LNCAP (cell line): ENCODE results near the gene MUC5B.

Experiments
- TF ChIP-seq, protein P1 (sequence below): fragments of 450-650 bp; IDR thresholded peaks from 2 replicates; pipeline ENCODE4 v1.5.1; 2017; ENCODE audit warnings: mild to moderate bottlenecking

The MUC5B gene

DNA sequence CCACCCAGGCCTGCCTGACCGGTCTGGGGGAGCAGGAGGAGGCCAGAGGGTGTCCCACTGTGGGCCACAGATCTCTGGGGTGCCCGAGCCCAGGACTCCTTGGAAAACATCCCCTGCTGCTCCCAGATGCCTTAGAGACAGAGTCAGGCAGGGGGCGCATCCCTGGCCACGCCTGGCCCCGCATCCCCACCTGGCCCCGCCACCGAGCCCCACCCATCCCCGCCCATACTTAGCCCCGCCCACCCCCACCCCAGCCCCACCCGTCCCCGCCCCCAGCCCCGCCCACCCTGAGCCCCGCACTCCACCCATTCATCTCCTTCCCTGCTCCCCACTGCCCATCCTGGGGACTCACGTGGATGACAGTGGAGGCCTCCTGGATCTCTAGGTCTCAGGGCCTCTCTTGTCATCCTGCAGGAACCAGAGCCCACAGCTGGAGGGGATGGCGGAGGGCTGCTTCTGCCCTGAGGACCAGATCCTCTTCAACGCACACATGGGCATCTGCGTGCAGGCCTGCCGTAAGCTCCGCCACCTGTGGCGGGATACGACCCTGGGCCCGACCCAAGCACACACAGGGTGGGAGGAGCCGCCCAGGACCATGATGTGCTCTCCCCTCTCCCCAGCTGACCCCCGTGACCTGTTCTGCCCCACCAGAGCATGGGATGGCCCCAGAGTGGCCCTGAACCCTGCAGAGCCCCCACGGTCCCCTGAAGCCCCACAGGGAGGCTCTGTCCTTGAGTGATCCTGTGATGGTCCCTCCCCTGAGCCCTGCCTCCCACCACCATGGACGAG lies 33.6 kb downstream of the MUC5B start:
- TF ChIP-seq, protein P1, sequence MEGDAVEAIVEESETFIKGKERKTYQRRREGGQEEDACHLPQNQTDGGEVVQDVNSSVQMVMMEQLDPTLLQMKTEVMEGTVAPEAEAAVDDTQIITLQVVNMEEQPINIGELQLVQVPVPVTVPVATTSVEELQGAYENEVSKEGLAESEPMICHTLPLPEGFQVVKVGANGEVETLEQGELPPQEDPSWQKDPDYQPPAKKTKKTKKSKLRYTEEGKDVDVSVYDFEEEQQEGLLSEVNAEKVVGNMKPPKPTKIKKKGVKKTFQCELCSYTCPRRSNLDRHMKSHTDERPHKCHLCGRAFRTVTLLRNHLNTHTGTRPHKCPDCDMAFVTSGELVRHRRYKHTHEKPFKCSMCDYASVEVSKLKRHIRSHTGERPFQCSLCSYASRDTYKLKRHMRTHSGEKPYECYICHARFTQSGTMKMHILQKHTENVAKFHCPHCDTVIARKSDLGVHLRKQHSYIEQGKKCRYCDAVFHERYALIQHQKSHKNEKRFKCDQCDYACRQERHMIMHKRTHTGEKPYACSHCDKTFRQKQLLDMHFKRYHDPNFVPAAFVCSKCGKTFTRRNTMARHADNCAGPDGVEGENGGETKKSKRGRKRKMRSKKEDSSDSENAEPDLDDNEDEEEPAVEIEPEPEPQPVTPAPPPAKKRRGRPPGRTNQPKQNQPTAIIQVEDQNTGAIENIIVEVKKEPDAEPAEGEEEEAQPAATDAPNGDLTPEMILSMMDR = no peak

GRCh38 chr11:1257366-1257765 lies 34.5 kb downstream of the MUC5B start:
- TF ChIP-seq, protein P1 = no peak

DNA sequence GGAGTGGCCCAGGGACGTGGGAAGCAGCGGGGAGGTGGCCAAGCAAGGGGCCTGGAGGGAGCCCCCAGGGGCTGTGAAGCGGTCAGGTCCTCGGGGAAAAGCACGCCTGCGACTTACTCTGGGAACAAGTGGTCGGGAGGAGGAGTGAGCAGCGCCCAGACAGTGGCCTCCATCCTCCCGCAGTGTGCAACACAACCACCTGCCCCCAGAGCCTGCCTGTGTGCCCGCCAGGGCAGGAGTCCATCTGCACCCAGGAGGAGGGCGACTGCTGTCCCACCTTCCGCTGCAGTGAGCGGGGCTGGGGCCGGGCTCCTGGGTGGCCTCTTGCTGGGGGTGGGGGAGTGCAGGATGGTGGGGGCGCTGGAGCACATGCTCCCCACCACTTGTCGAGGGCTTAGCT lies 35.0 kb downstream of the MUC5B start:
- TF ChIP-seq, protein P1 = no peak

DNA sequence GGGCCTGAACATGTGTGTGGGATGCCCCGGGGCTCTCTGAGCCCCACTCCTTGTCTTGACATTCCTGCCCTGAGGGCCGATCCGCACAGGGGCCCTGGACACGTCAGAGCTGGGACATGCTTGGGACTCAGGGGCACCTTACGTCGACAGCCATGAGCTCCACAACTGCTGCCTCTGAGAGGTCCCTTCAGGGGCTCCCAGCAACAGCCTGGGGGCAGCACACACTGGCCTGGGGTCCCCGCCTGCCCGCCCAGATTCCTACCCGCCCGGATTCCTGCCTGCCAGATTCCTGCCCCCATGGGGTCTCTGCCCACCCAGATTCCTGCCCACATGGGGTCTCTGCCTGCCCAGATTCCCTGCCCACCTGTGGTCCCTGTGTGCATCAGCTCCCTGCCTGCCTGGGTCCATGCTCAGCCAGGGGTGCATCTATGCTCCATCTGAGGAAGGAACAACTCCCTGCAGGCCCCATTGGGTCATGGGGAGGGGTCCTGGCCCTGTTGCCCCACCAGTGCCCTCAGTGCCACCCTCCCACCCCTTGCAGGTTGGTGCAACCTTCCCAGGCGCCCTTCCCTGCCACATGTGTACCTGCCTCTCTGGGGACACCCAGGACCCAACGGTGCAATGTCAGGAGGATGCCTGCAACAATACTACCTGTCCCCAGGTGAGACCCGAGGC lies 35.7 kb downstream of the MUC5B start:
- TF ChIP-seq, protein P1 = no peak

DNA sequence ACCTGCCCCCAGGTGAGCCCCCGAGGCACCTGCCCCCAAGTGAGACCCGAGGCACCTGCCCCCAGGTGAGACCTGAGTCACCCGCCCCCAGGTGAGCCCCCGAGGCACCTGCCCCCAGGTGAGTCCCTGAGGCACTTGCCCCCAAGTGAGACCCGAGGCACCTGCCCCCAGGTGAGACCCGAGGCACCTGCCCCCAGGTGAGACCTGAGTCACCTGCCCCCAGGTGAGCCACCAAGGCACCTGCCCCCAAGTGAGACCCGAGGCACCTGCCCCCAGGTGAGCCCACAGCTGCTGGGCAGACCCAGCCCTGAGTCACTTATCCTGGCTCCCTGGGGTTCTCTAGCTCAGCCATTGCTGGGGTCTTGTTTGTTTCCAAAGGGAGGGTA lies 36.2 kb downstream of the MUC5B start:
- TF ChIP-seq, protein P1 = no peak

GRCh38 chr11:1259561-1259960 lies 36.7 kb downstream of the MUC5B start:
- TF ChIP-seq, protein P1 = no peak

- TF ChIP-seq, protein P1 = no peak
Measured at GRCh38 chr11:1260023-1260501, 37.2 kb downstream of the MUC5B start.
